Liver (tissue), 9 donors: ENCODE data around the gene EGFR. TPM values are rescaled to one million over a fixed set of nuclear protein-coding genes. Genes with fewer than 3 reads are reported as not detected.

Experiments
- DNase-seq: peaks from one replicate; pipeline ENCODE4 v3.0.0-alpha.2; 2017; ENCODE audit warnings: low spot score
- H3K27ac ChIP-seq, 2 donors: one replicate each; pipeline ENCODE4 v1.7.0; 2013; ENCODE audit warnings: inconsistent platforms in 2 of 2, low read length in 2 of 2, control low read depth in 1 of 2, low read depth in 1 of 2, mild to moderate bottlenecking in 1 of 2
- H3K27me3 ChIP-seq, 4 donors: one replicate each; pipeline versions ENCODE4 v1.6.1 to v1.7.0; 2013; ENCODE audit warnings: low read length in 3 of 4, inconsistent platforms in 1 of 4, mild to moderate bottlenecking in 1 of 4, moderate library complexity in 1 of 4; ENCODE audit not compliant: control insufficient read depth in 4 of 4, insufficient read depth in 4 of 4
- H3K36me3 ChIP-seq, 4 donors: one replicate each; pipeline versions ENCODE4 v1.6.1 to v1.7.0; 2013; ENCODE audit warnings: low read length in 3 of 4, mild to moderate bottlenecking in 3 of 4, low read depth in 1 of 4, moderate library complexity in 1 of 4; ENCODE audit not compliant: control insufficient read depth in 4 of 4, insufficient read depth in 3 of 4
- H3K4me1 ChIP-seq, 4 donors: one replicate each; pipeline versions ENCODE4 v1.6.1 to v1.7.0; 2013; ENCODE audit warnings: low read length in 3 of 4, mild to moderate bottlenecking in 3 of 4, moderate library complexity in 1 of 4; ENCODE audit not compliant: control insufficient read depth in 4 of 4, insufficient read depth in 4 of 4
- H3K4me3 ChIP-seq, 3 donors: one replicate each; pipeline versions ENCODE4 v1.6.1 to v1.7.0; 2013; ENCODE audit warnings: low read length in 3 of 3, control low read depth in 1 of 3, low read depth in 1 of 3, mild to moderate bottlenecking in 1 of 3
- H3K9ac ChIP-seq, 2 donors: one replicate each; pipeline ENCODE4 v1.7.0; 2013; ENCODE audit warnings: low read length in 2 of 2, mild to moderate bottlenecking in 2 of 2, moderate library complexity in 2 of 2, control low read depth in 1 of 2, low read depth in 1 of 2
- H3K9me3 ChIP-seq, 4 donors: one replicate each; pipeline versions ENCODE4 v1.6.1 to v1.7.0; 2013; ENCODE audit warnings: low read length in 3 of 4; ENCODE audit not compliant: control insufficient read depth in 4 of 4
- EGR1 ChIP-seq, 2 donors: IDR thresholded peaks; 2 replicates each; pipeline ENCODE4 v1.6.1; 2016 to 2018; ENCODE audit warnings: antibody characterized with exemption in 2 of 2, low read depth in 2 of 2
- FOXA1 ChIP-seq: IDR thresholded peaks from 2 replicates; pipeline ENCODE4 v1.6.1; 2016; ENCODE audit warnings: antibody characterized with exemption
- GABPA ChIP-seq, 2 donors: IDR thresholded peaks in 1 of 2; conservative IDR thresholded peaks in 1 of 2; 2 replicates each; pipeline ENCODE4 v1.6.1; 2016; ENCODE audit warnings: antibody characterized with exemption in 2 of 2, mild to moderate bottlenecking in 1 of 2, moderate library complexity in 1 of 2
- HNF4A ChIP-seq, 2 donors: conservative IDR thresholded peaks; 2 replicates each; pipeline ENCODE4 v1.6.1; 2016; ENCODE audit warnings: antibody characterized with exemption in 2 of 2, mild to moderate bottlenecking in 2 of 2
- JUND ChIP-seq, 2 donors: IDR thresholded peaks; 2 replicates each; pipeline ENCODE4 v1.6.1; 2016; ENCODE audit warnings: antibody characterized with exemption in 2 of 2
- NR2F2 ChIP-seq: IDR thresholded peaks from 2 replicates; pipeline ENCODE4 v1.6.1; 2016; ENCODE audit warnings: antibody characterized with exemption
- SP1 ChIP-seq: IDR thresholded peaks from 2 replicates; pipeline ENCODE4 v1.6.1; 2018; ENCODE audit warnings: antibody characterized with exemption, mild to moderate bottlenecking
- YY1 ChIP-seq: IDR thresholded peaks from 2 replicates; pipeline ENCODE4 v1.6.1; 2016; ENCODE audit warnings: antibody characterized with exemption, mild to moderate bottlenecking
- WGBS: extraction: QIAGEN DNeasy Blood & Tissue Kit; methylation state at CpG from one replicate; pipeline ENCODE4 v1.1.7; 2013; 5-methylcytosine and 5-hydroxymethylcytosine counted together
- polyA plus RNA-seq, 2 donors: library from polyadenylated mRNA; stranded (reverse) in 1 of 2; unstranded in 1 of 2; fragments of 200-250 nt in 1 of 2; fragments of >200 nt in 1 of 2; fragmentation: Nextera tagmentation in 1 of 2; extraction: Ambion mirVana in 1 of 2; gene quantifications; one replicate each; pipeline versions ENCODE4 v1.2.1 to v1.2.3, GENCODE V29; 2013 to 2015
- total RNA-seq, 2 donors: library from RNA; depleted of rRNA; stranded (reverse); fragments of >200 nt; gene quantifications; one replicate each; pipeline ENCODE4 v1.2.3, GENCODE V29; 2014
- TF ChIP-seq, protein P1 (sequence below): IDR thresholded peaks from 2 replicates; pipeline ENCODE4 v1.6.1; 2016; ENCODE audit warnings: antibody characterized with exemption
- TF ChIP-seq, protein P2 (sequence below): IDR thresholded peaks from 2 replicates; pipeline ENCODE4 v1.6.1; 2016; ENCODE audit warnings: antibody characterized with exemption, mild to moderate bottlenecking
- TF ChIP-seq, protein P3 (sequence below): fragments of 150-350 bp; IDR thresholded peaks from 2 replicates; pipeline ENCODE4 v1.5.1; 2017; ENCODE audit warnings: improper control_type of control experiment, low read depth, low read length; ENCODE audit not compliant: missing input control
- TF ChIP-seq, protein P4 (sequence below): IDR thresholded peaks from 2 replicates; pipeline ENCODE4 v1.6.1; 2016; ENCODE audit warnings: antibody characterized with exemption
- donor health status: healthy.
- donor health status: healthy.
- donor health status: healthy.
- donor health status: healthy.
- donor health status: healthy.

The EGFR gene
- total and polyA plus RNA-seq, 4 donors: 22.6 to 37.0 (median 27.7) TPM

DNA sequence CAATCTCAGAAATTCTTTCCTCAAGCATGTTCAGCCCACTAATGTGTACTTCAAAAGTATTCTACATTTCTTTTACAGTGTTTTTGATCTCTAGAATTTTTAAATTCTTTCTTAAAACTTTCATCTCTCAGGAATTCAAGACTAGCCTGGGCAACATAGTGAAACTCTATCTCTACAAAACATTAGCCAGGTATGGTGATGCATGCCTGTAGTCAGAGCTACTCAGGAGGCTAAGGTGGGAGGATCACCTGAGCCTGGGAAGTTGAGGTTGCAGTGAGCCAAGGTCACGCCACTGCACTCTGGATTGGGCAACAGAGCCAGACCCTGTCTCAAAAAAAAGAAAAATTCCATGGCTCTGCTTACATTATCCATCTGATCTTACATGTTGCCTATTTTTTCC is 5.0 kb upstream of the EGFR start:
- no peaks in the 10 kb centered on the region for H3K27me3 ChIP-seq
- no peak overlapping the region for H3K9ac ChIP-seq
- H3K36me3 ChIP-seq: no peaks in the 10 kb centered on the region
- H3K27ac ChIP-seq: no peak overlapping the region
- 95% methylated on average over 1 of the region's 1 CpG for WGBS
- no peaks in the 10 kb centered on the region for H3K9me3 ChIP-seq
- DNase-seq: no peak
- TF ChIP-seq, protein P1, sequence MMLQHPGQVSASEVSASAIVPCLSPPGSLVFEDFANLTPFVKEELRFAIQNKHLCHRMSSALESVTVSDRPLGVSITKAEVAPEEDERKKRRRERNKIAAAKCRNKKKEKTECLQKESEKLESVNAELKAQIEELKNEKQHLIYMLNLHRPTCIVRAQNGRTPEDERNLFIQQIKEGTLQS: no peak
- no peak overlapping the region for H3K4me3 ChIP-seq
- H3K4me1 ChIP-seq: peaks cover 0 to 11% (median 4%) of the 10 kb centered on the region in 4 donors

DNA sequence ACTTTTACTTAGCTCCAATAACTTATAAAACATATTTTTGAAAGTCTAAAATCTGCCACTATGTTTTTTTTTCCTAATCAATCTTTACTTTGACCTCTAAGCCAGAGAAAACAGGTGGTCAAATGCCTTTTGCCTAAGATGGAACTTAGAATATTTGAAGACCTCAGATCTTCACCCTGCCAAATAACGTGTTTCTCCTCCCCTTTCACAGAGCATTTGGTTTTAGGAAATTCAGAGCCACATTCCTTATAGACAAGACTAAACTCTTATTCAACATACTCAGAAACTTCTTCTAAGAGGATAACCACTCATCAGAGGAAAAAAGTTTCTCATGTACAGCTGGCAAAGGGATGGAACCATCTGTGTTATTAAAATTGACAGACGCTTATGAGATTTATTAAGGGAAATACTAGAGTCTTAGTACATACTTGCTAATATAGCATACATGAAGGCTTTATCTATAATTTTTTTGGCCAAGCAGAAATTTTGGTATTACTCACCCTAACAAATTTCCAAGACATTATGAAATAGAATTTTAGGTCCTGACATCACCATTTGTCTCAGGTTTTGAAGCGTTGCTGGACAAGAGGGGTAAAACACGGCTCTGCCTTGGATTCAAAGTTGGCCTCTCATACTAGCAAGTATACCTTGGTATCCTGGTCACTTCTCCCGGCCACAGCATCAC is 2.6 kb upstream of the EGFR start:
- H3K27ac ChIP-seq: no peak overlapping the region
- peaks cover 0 to 14% (median 4%) of the 10 kb centered on the region in 4 donors for H3K4me1 ChIP-seq
- no peaks in the 10 kb centered on the region for H3K27me3 ChIP-seq
- no peak for TF ChIP-seq YY1
- TF ChIP-seq, protein P2, sequence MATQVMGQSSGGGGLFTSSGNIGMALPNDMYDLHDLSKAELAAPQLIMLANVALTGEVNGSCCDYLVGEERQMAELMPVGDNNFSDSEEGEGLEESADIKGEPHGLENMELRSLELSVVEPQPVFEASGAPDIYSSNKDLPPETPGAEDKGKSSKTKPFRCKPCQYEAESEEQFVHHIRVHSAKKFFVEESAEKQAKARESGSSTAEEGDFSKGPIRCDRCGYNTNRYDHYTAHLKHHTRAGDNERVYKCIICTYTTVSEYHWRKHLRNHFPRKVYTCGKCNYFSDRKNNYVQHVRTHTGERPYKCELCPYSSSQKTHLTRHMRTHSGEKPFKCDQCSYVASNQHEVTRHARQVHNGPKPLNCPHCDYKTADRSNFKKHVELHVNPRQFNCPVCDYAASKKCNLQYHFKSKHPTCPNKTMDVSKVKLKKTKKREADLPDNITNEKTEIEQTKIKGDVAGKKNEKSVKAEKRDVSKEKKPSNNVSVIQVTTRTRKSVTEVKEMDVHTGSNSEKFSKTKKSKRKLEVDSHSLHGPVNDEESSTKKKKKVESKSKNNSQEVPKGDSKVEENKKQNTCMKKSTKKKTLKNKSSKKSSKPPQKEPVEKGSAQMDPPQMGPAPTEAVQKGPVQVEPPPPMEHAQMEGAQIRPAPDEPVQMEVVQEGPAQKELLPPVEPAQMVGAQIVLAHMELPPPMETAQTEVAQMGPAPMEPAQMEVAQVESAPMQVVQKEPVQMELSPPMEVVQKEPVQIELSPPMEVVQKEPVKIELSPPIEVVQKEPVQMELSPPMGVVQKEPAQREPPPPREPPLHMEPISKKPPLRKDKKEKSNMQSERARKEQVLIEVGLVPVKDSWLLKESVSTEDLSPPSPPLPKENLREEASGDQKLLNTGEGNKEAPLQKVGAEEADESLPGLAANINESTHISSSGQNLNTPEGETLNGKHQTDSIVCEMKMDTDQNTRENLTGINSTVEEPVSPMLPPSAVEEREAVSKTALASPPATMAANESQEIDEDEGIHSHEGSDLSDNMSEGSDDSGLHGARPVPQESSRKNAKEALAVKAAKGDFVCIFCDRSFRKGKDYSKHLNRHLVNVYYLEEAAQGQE: no peak
- H3K9me3 ChIP-seq: no peaks in the 10 kb centered on the region
- no peak for DNase-seq
- no peak overlapping the region for H3K9ac ChIP-seq
- WGBS: 91% methylated on average over 5 of the region's 5 CpGs
- H3K36me3 ChIP-seq: no peaks in the 10 kb centered on the region
- no peak overlapping the region for H3K4me3 ChIP-seq

DNA sequence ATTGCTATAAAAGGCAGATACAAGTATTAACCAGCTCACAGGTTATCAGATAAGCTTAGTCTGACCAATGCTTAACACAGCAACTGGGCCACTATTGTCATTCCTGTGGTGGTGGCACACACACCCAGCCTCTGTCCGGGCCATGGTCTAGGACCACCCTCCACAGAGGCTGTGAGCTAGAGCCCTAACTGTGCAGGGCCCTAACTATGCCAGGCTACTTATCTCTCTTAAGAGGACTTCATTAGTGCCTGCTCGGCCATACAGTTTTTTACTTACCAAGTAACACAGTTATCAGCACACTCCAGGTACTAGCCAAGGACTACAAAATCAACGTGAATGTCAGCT is 2.1 kb upstream of the EGFR start:
- TF ChIP-seq, protein P2: no peak
- no peak for TF ChIP-seq JUND (IDR thresholded peaks at IDR 0.05)
- no peak for TF ChIP-seq FOXA1
- TF ChIP-seq SP1: no peak
- no peak for TF ChIP-seq NR2F2
- no peak for TF ChIP-seq YY1
- no peak for TF ChIP-seq HNF4A (conservative IDR thresholded peaks at IDR 0.05)
- TF ChIP-seq EGR1 (IDR thresholded peaks at IDR 0.05; ENCODE audit: low read depth in 2 of 2): no peak
- no peak for TF ChIP-seq GABPA (IDR thresholded peaks at IDR 0.05 in 1 of 2, conservative IDR thresholded peaks at IDR 0.05 in 1 of 2)
- TF ChIP-seq, protein P3, sequence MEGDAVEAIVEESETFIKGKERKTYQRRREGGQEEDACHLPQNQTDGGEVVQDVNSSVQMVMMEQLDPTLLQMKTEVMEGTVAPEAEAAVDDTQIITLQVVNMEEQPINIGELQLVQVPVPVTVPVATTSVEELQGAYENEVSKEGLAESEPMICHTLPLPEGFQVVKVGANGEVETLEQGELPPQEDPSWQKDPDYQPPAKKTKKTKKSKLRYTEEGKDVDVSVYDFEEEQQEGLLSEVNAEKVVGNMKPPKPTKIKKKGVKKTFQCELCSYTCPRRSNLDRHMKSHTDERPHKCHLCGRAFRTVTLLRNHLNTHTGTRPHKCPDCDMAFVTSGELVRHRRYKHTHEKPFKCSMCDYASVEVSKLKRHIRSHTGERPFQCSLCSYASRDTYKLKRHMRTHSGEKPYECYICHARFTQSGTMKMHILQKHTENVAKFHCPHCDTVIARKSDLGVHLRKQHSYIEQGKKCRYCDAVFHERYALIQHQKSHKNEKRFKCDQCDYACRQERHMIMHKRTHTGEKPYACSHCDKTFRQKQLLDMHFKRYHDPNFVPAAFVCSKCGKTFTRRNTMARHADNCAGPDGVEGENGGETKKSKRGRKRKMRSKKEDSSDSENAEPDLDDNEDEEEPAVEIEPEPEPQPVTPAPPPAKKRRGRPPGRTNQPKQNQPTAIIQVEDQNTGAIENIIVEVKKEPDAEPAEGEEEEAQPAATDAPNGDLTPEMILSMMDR: no peak
- TF ChIP-seq, protein P4, sequence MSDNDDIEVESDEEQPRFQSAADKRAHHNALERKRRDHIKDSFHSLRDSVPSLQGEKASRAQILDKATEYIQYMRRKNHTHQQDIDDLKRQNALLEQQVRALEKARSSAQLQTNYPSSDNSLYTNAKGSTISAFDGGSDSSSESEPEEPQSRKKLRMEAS: no peak
- Histone ChIP-seq H3K4me1 (peaks cover 0 to 19% (median 6%) of the 10 kb centered on the region in 4 donors), H3K36me3 (no peaks in the 10 kb centered on the region), H3K9ac (no peak overlapping the region), H3K27me3 (no peaks in the 10 kb centered on the region), H3K4me3 (no peak overlapping the region), H3K27ac (no peak overlapping the region), H3K9me3 (no peaks in the 10 kb centered on the region)
- WGBS: 93% methylated on average over 3 of the region's 3 CpGs
- no peak for DNase-seq
